HG03342 (cell line): ENCODE data around the gene DHX30.
A peak's percentile ranks its signal among the peaks of the same experiment; 100 is the strongest.
"Not testable (repeated sequence)": the region's sequence is repeated elsewhere in the genome, so short reads cannot be mapped to it uniquely, and the experiment has no call there.

Experiments used
- ATAC-seq: cut with Tn5 transposase; IDR thresholded peaks from one replicate; pipeline ENCODE4 v1.9.1; 2021; ENCODE audit warnings: mild to moderate bottlenecking, moderate library complexity; ENCODE audit not compliant: unreplicated experiment

DHX30 gene, protein sequence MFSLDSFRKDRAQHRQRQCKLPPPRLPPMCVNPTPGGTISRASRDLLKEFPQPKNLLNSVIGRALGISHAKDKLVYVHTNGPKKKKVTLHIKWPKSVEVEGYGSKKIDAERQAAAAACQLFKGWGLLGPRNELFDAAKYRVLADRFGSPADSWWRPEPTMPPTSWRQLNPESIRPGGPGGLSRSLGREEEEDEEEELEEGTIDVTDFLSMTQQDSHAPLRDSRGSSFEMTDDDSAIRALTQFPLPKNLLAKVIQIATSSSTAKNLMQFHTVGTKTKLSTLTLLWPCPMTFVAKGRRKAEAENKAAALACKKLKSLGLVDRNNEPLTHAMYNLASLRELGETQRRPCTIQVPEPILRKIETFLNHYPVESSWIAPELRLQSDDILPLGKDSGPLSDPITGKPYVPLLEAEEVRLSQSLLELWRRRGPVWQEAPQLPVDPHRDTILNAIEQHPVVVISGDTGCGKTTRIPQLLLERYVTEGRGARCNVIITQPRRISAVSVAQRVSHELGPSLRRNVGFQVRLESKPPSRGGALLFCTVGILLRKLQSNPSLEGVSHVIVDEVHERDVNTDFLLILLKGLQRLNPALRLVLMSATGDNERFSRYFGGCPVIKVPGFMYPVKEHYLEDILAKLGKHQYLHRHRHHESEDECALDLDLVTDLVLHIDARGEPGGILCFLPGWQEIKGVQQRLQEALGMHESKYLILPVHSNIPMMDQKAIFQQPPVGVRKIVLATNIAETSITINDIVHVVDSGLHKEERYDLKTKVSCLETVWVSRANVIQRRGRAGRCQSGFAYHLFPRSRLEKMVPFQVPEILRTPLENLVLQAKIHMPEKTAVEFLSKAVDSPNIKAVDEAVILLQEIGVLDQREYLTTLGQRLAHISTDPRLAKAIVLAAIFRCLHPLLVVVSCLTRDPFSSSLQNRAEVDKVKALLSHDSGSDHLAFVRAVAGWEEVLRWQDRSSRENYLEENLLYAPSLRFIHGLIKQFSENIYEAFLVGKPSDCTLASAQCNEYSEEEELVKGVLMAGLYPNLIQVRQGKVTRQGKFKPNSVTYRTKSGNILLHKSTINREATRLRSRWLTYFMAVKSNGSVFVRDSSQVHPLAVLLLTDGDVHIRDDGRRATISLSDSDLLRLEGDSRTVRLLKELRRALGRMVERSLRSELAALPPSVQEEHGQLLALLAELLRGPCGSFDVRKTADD

DNA sequence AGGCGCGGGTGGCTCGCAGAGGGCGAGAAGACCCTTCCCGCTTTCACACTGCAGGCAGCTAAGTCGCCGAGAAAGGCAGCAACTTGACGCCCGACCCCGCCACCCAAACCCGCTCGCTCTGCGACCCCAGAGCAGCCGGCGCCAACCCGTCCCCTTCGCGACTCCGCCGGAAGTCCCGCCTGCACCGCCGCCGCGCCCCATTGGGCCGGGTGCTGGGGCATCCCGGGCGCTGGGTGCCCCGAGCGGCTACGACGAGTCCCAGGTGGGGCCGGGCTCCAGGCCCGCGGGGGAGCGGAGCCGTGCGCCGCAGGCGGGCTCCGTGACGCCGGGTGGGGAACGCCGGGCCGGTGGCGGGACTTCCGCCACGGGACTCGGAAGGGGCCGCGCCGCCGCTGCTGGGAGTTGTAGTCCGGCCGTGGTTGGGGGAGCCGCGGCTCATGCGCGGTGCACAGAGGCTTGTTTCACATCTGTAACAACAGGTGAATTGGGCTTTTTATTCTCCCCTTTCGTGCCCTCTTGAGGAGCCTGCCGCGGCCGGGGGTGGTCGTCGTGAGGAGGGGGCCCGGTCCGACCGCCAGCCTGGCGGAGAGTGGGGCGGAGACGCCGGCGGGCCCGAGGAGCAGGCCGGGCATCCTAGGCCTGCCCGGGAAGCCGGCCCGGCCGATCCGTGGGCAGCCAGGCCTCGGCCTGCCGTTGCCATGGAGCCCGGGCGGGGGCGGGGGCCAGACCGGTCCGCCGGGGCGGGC is at the start of gene DHX30:
TSS of gene DHX30 (plus strand) at position 405 of the 746 bp plus-strand sequence. CDS start 7,546 bp downstream, outside the sequence.
- peak; percentile 81 for ATAC-seq

DNA sequence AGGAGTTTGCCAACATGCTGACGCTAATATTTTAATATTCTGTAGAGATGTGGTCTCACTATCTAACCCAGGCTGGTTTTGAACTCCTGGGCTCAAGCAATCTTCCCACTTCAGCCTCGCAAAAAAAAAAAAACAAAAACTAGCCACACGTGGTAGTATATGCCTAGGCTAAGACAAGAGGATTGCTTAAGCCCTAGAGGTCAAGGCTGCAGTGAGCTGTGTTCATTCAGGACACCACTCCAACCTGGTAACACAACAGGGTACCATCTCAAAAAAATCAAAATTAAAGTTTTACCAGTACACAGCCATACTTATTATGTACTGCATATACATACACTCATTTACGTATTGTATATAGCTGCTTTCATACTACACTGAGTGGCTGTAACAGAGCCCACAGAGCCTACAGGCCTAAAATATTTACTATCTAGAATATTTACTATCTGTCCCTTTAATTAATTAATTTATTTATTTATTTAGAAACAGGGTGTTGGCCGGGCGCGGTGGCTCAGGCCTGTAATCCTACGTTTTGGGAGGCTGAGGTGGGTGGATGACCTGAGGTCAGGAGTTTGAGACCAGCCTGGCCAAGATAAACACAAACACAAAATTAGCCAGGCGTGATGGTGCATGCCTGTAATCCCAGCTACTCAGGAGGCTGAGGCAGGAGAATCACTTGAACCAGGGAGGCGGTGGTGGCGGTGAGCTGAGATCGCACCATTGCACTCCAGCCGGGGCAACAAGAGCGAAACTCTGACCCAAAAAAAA is 44.5 kb upstream of the DHX30 start:
- ATAC-seq, result no peak

DNA sequence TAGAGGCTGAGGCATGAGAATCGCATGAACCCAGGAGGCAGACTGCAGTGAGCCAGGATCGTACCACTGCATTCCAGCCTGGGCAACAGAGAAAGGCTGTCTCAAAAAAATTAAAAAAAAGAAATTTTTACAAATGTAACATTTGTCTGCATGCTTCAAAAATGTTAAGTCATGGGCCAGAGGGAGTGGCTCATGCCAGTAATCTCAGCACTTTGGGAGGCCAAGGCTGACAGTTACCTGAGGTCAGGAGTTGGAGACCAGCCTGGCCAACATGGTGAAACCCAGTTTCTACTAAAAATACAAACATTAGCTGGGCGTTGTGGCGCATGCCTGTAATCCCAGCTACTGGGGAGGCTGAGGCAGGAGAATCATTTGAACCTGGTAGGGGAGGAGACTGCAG is 42.7 kb upstream of the DHX30 start:
- ATAC-seq, result not testable (repeated sequence)

DNA sequence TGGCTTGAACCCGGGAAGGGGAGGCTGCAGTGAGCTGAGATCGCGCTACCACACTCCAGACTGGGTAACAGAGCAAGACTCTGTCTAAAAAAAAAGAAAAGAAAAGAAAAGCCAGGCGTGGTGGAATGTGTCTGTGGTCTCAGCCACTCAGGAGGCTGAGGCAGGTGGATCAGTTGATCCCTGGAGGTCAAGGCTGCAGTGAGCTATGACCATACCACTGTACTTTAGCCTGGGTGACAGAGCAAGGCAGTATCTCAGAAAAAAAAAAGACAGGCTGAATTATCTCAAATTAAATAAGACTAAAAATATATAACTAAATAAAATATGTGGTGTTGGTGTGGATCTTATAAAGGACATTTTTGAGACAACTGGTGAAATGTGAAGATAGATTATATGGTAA is 41.9 kb upstream of the DHX30 start:
- no peak for ATAC-seq

DNA sequence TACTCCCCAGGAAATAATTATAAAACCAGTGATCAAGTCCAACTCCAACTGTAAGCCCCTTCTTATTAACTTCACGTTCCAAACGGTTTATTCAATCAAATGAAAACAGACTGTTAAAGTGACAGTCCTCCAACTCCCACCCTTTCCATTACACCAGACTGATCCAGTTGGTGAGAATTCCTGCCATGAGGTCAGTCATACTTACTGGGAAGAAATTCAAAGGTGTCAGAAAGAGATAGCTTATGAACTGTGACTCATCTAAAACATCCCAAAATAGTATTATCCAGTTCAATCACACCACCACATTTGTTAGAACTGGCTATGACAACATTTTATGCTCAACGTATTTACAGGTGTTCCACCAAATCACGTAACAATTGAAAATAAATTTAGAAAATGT is 40.7 kb upstream of the DHX30 start:
- ATAC-seq, result no peak

DNA sequence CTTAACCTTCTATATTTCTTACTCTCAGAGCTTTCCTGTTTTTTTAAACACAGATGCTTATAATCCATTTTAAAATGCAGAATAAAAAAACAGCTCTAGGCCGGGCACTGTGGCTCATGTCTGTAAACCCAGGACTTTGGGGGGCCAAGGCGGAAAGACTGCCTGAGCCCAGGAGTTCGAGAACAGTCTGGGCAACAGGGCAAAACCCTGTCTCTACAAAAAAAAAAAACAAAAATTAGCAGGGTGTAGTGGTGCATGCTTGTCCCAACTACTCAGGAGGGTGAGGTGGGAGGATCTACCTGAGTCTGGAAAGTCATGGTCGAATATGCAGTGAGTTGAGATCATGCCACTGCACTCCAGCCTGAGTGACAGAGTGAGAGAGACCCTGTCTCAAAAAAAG is 36.8 kb upstream of the DHX30 start:
- no peak for ATAC-seq

DNA sequence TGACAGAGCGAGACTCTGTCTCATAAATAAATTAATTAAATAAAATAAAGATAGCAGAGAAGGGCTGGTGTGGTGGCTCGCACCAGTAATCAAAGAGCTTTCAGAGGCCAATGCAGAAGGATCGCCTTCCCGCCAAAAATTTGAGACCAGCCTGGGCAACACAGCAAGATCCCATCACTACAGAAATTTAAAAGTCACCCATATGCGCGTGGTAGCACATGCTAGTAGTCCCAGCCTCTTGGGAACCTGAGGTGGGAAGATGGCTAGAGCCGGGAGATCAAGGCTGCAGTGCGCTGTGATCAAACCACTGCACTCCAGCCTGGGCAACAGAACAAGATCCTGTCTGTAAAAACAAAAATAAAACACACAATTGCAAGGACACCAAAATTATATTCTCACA is 30.9 kb upstream of the DHX30 start:
- no peak for ATAC-seq

DNA sequence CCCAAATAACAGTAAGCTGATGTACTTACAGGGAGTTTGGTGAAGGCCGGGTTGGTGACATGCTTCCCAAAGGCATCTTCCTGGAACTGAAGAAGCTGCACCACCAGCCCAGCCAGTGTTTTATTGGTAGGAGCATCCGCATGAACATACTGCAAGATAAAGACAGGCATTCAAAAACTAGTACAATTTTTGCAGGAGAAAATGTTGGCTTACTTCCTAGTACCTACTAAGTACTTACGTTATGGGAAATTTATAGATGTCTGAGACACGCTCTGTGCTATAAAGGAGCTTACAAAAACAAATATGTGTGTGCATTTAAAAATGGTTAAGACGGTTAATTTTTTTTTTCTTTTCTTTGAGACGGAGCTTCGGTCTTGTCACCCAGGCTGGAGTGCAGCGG is 30.1 kb upstream of the DHX30 start:
- ATAC-seq, result no peak

DNA sequence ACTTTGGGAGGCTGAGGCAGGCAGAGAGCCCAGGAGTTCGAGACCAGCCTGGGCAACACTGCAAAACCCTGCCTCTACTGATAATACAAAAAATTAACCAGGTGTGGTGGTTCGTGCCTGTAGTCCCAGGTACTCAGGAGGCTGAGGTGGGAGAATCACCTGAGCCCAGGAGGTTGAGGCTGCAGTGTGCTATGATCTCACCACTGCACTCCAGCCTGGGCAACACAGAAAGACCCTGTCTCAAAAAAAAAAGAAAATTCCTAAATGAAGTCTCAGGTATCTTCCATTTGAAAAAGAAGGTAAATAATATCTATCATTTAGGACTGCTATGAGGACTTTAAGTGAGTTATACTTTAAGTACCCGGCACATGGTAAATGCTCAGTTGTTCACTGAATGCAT is 24.2 kb upstream of the DHX30 start:
- no peak for ATAC-seq

DNA sequence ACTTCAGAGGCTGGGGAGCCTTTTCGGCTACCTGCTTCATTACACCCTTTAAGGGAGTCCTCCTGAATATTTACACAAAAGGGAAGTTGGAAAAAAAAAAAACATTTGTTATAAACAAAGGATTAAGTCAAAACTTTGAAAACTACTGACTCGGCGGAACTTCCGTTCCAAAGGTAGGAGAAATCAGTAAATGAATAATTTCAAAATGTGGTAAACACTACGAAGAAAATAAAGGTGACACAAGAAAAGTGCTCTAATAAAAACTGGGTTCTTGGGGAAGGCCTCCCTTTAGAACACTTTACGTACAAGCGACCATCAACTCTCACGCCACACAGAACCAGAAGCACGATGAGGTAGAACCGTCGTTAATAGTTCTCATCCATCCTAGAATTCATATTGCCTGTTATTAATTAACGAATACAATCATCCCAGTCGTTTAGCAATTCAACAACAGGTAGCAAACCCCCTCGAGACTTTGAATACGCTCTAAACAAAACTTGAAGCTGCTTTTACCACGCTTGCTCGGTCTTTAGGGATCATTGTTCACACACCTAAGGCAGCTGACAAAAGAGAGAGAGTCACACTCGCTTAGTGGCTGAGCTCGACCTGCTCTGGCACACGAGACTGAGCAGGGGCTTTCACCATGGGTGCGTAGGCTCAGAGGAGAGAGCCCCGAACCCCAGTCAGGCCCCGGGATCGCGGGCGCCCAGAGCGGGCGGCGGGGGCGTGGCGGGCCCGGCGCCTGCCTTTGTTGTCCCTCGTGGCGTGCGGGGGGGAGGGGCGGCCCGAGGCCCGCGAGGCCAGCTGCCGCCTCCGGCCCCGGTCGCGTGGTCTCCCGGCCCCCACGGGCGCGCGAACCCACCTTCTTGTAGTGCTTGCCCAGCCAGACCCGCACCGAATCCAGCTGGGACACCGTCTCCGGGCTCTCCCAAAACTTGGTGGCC is 21.9 kb upstream of the DHX30 start:
- peak; percentile 35 for ATAC-seq

DNA sequence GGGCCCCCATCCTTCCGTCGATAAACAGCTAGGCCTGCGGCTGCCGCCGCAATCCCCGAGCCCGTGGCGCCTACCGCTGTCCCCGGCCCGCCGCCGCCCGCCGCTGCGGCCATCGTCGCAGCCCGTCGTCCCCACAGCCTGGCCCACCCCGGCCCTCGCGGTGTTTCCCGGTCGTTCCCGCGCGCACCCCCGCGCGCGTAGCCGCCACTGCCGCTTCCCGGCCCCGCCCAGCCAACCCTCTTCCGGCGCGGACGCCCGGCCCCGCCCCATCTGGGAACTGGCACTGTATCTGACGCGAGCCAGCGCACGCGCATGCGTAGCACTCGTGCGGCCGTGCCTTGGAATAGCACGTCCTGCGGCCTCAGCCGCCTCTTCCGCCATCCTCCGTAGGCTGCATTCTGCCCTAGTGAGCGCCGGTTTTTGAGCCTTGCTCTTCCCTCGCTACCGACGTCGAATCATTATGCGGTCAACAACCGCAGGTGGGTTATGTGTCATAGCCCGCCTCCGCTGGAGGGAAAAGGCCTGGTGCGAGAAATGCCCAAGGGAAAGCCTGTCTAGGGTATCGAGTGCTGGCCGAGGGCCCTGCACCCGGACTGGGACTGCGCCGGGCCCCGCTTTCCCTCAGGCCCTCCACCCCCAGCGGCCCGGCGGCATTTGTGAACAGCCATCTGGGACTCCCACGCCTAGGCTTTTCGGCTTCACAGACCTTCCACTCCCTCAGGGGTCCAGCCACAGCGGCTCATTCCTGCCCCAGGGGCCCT is 21.1 kb upstream of the DHX30 start, which contains the start of gene SMARCC1:
TSS of gene SMARCC1 (minus strand) at position 209 of the 761 bp plus-strand sequence. CDS start at position 113, 96 bp downstream.
- peak; percentile 80 for ATAC-seq

DNA sequence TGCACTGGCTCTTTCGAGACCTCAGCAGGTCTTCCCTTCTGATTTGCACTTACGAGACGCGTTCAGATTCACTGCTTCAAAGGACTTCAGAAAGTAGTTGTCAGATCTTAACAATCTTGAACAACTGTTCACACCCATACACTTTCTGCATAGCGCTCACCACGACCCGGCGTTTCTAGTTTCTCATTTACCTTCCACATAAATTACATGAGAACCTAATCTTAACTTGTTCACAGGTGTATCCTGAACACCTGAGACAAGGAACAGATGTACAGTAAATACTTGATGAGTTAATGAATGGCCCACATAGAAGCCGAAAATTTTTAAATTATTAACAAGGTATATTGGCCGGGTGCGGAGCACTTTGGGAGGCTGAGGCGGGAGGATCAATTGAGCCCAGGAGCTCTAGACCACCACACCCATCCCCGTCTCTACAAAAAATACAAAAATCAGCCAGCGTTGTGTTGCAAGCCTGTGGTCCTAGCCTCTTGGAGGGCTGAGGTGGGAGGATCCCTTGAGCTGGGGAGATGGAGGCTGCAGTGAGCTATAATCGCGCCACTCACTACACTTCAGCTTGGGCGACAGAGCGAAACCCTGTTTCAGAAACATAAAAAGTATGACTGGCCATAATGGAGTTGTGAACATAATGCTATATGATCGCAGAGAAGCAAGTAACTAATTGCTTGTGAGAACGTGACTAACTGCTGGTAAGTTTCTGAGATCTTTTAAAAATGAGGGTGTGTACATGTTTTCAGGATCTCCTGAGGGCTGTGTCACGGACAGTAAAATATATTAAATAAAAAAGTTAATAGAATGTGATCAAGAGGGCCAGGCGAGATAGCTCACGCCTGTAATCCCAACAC is 20.3 kb upstream of the DHX30 start:
- ATAC-seq, result no peak

DNA sequence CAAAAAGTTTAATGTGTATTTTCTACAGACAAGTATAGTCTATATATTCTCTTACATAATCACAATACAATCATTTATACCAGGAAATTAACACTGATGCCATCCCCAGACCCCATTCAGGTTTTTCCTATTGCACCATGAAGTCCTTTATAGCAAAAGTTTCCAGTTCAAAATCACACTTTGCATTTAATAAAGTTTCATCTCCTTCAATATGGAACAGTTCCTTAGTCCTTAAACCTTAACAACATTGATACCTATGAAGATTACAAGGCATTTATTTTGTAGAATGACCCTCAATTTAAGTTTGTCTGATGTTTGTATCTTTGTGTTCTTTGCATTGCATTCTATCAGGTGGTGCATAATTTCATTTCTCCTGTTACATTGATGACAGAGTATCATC is 19.3 kb upstream of the DHX30 start:
- ATAC-seq, result no peak

DNA sequence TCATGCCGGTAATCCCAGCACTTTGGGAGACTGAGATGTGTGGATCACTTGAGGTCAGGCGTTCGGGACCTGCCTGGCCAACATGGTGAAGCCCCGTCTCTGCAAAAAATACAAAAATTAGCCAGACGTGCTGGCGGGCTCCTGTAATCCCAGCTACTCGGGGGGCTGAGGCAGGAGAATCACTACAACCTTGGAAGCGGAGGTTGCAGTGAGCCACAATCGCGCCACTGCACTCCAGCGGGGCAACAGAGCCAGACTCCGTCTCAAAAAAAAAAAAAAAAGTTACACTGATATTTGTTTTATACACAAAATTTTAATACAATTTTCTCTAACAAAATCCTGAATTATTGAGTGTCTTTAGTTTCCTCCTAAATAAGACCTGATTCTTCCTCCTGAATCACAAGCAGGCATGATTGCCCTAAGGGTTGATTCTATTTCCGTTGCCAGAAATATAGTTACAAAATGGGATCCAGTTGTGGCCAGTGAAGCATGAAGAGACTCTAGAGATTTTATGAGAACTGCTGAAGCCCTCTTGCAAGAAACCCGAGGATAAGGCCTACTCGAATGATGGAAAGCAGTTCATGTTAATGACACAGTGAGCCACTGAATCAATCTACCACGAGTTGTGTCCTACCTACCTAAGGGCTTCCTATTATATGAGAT is 11.6 kb upstream of the DHX30 start:
- no peak for ATAC-seq

DNA sequence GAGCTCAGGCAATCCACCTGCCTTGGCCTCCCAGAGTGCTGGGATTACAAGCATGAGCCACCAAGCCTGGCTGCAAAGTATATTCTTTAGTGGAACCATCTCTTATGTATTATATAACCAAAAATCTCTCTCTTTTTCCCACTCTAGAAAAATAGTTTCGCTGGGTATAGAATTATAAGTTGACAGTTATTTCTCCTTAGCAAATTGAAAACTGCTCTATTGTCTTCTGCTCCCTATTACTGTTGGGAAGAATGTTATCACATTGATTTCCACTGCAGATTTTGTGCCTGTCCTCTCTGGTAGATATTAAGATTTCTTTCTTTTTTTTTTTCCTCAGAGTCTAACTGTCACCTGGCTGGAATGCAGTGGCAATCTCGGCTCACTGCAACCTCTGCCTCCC is 10.2 kb upstream of the DHX30 start:
- ATAC-seq, result no peak

DNA sequence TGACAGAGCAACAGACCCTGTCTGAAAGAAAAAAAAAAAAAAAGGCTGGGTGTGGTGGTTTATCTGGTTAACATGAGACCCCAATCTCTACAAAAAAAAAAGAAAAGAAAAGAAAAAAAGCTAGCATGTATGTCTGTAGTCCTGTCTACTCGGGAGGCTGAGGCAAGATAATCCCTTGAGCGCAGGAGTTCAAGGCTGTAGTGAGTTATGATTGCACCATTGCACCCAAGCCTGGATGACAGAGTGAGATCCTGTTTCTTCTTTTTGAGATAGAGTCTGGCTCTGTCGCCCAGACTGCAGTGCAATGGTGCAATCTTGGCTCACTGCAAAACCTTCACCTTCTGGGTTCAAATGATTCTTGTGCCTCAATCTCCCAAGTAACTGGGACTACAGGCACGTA is 8.4 kb upstream of the DHX30 start:
- ATAC-seq, result no peak
